ENCODE results near the gene MED29. TPM values are rescaled to one million over a fixed set of nuclear protein-coding genes. Genes with fewer than 3 reads are reported as not detected.
A peak's percentile ranks its signal among the peaks of the same experiment; 100 is the strongest.

The MED29 gene
- total and polyA plus RNA-seq, 2 of the 13 experiments (the other 11 are each of a cell fraction or from before 2014, with no cell fraction given) = 14.0 to 19.7 TPM

DNA sequence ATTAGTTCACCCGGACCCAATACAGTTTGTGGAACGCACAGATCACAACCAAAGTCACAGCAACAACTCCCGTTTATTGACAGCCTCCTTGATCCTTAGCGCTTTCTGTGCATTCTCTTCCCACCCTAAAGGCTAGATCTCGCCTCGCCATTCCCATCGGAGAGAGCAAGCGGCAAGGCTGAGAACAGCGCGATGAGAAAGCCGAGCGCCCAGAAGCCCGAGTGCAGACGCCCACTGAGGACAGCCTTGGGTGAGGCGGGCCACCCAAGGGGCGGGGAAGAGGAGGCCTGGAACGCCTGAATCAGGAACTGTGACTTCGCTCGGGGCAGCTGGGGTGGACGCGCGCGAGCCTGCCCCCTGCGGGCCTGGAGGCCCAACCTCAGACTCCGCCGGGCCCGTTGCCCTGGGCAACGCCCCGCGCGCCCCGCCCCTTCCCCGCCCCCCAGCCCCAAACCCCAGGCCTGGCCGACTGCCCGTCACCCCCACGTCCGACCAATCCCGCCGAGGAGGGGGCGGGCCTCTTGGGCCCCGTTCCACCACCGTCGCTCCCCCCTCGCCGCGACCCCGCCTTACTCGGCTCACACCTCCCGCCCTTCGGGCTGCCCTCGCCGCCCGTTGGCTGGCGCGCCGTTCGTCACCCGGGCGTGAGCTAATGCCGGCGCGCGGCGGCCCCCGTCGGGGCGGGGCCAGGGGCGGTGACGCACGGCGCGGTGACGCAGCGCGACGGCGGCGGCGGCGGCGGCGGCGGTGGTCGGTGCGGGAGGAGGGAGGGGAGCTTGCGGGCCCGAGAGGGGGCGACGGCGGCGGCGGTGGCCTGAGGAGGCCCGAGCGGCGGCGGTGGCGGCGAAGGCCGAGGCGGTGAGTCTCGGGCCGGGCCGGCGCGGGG, 49.2 kb upstream of the MED29 start, which contains the start of gene SAMD4B (continued):
- no peak for TF ChIP-seq ZNF629 (CRISPR knock-in tag; conservative IDR thresholded peaks at IDR 0.05)
- TF ChIP-seq, protein P1, sequence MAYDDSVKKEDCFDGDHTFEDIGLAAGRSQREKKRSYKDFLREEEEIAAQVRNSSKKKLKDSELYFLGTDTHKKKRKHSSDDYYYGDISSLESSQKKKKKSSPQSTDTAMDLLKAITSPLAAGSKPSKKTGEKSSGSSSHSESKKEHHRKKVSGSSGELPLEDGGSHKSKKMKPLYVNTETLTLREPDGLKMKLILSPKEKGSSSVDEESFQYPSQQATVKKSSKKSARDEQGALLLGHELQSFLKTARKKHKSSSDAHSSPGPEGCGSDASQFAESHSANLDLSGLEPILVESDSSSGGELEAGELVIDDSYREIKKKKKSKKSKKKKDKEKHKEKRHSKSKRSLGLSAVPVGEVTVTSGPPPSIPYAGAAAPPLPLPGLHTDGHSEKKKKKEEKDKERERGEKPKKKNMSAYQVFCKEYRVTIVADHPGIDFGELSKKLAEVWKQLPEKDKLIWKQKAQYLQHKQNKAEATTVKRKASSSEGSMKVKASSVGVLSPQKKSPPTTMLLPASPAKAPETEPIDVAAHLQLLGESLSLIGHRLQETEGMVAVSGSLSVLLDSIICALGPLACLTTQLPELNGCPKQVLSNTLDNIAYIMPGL (CRISPR knock-in tag; IDR thresholded peaks at IDR 0.05; ENCODE audit: borderline replicate concordance in 1 of 2, low read depth in 1 of 2) = peak; percentile 91 to 93; a peak in 3 of 4 replicates
- TF ChIP-seq, protein P2, sequence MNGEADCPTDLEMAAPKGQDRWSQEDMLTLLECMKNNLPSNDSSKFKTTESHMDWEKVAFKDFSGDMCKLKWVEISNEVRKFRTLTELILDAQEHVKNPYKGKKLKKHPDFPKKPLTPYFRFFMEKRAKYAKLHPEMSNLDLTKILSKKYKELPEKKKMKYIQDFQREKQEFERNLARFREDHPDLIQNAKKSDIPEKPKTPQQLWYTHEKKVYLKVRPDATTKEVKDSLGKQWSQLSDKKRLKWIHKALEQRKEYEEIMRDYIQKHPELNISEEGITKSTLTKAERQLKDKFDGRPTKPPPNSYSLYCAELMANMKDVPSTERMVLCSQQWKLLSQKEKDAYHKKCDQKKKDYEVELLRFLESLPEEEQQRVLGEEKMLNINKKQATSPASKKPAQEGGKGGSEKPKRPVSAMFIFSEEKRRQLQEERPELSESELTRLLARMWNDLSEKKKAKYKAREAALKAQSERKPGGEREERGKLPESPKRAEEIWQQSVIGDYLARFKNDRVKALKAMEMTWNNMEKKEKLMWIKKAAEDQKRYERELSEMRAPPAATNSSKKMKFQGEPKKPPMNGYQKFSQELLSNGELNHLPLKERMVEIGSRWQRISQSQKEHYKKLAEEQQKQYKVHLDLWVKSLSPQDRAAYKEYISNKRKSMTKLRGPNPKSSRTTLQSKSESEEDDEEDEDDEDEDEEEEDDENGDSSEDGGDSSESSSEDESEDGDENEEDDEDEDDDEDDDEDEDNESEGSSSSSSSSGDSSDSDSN (CRISPR knock-in tag; IDR thresholded peaks at IDR 0.05) = peak; percentile 85
- TF ChIP-seq MLLT10 (CRISPR knock-in tag; IDR thresholded peaks at IDR 0.05) = no peak
- TF ChIP-seq CBX1 (IDR thresholded peaks at IDR 0.05; ENCODE audit: low read depth) = peak; percentile 90
- peak; percentile 90 to 96 for TF ChIP-seq POLR2A (IDR thresholded peaks at IDR 0.05; ENCODE audit: insufficient read depth in 1 of 2, low read depth in 2 of 2, low read length in 2 of 2)
- TF ChIP-seq AHR (CRISPR knock-in tag; IDR thresholded peaks at IDR 0.05) = 0 out of 2 replicates have a peak, but pooled peaks have one; percentile 51
- TF ChIP-seq, protein P3, sequence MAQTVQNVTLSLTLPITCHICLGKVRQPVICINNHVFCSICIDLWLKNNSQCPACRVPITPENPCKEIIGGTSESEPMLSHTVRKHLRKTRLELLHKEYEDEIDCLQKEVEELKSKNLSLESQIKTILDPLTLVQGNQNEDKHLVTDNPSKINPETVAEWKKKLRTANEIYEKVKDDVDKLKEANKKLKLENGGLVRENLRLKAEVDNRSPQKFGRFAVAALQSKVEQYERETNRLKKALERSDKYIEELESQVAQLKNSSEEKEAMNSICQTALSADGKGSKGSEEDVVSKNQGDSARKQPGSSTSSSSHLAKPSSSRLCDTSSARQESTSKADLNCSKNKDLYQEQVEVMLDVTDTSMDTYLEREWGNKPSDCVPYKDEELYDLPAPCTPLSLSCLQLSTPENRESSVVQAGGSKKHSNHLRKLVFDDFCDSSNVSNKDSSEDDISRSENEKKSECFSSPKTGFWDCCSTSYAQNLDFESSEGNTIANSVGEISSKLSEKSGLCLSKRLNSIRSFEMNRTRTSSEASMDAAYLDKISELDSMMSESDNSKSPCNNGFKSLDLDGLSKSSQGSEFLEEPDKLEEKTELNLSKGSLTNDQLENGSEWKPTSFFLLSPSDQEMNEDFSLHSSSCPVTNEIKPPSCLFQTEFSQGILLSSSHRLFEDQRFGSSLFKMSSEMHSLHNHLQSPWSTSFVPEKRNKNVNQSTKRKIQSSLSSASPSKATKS (CRISPR knock-in tag; IDR thresholded peaks at IDR 0.05) = no peak
- TF ChIP-seq NCOA5 (CRISPR knock-in tag; IDR thresholded peaks at IDR 0.05) = no peak
- no peak for TF ChIP-seq CENPBD1 (CRISPR knock-in tag; IDR thresholded peaks at IDR 0.05; ENCODE audit: borderline replicate concordance, low read depth)
- TF ChIP-seq GATAD2A (CRISPR knock-in tag; IDR thresholded peaks at IDR 0.05) = peak; percentile 55
- TF ChIP-seq MAF1 (CRISPR knock-in tag; IDR thresholded peaks at IDR 0.05; ENCODE audit: borderline replicate concordance) = no peak; the same call in 1 of the 2 replicates
- peak; percentile 44; the same call in 1 of the 2 replicates for TF ChIP-seq ETV5 (CRISPR knock-in tag; IDR thresholded peaks at IDR 0.05; ENCODE audit: borderline replicate concordance)
- TF ChIP-seq, protein P4, sequence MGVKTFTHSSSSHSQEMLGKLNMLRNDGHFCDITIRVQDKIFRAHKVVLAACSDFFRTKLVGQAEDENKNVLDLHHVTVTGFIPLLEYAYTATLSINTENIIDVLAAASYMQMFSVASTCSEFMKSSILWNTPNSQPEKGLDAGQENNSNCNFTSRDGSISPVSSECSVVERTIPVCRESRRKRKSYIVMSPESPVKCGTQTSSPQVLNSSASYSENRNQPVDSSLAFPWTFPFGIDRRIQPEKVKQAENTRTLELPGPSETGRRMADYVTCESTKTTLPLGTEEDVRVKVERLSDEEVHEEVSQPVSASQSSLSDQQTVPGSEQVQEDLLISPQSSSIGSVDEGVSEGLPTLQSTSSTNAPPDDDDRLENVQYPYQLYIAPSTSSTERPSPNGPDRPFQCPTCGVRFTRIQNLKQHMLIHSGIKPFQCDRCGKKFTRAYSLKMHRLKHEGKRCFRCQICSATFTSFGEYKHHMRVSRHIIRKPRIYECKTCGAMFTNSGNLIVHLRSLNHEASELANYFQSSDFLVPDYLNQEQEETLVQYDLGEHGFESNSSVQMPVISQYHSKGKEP (CRISPR knock-in tag; IDR thresholded peaks at IDR 0.05) = no peak
- TF ChIP-seq ZNF678 (CRISPR knock-in tag; IDR thresholded peaks at IDR 0.05) = 0 out of 2 replicates have a peak, but pooled peaks have one; percentile 51
- no peak for TF ChIP-seq ZFP36 (IDR thresholded peaks at IDR 0.05; ENCODE audit: borderline replicate concordance, low read depth, low read length, partially characterized antibody)
- TF ChIP-seq SRSF4 (IDR thresholded peaks at IDR 0.05; ENCODE audit: low read depth, low read length, poor library complexity, severe bottlenecking) = no peak
- no peak for TF ChIP-seq BHLHE40 (IDR thresholded peaks at IDR 0.05; ENCODE audit: low read length)
- 0 out of 2 replicates have a peak, but pooled peaks have one; percentile 18 for TF ChIP-seq CENPT (CRISPR knock-in tag; IDR thresholded peaks at IDR 0.05; ENCODE audit: low read depth)
- no peak for TF ChIP-seq ZNF143 (CRISPR knock-in tag; IDR thresholded peaks at IDR 0.05)

Measured in HepG2 (cell line).